HFFc6 (cell line): ENCODE data around the gene SLC34A1. TPM values are rescaled to one million over a fixed set of nuclear protein-coding genes. Genes with fewer than 3 reads are reported as not detected.

Experiments used
- DNase-seq: peaks from one replicate; pipeline ENCODE4 v3.0.0-alpha.2; 2018
- H3K27ac Mint-ChIP-seq: 2 replicates; pipeline ENCODE4 v1.8.0; 2020; ENCODE audit warnings: mild to moderate bottlenecking, mixed read lengths
- H3K27me3 Mint-ChIP-seq: 2 replicates; pipeline ENCODE4 v1.8.0; 2021; ENCODE audit warnings: mild to moderate bottlenecking, moderate library complexity, mixed read lengths; ENCODE audit not compliant: insufficient read depth
- H3K36me3 Mint-ChIP-seq: 2 replicates; pipeline ENCODE4 v1.8.0; 2021; ENCODE audit warnings: low read depth, mixed read lengths
- H3K4me1 Mint-ChIP-seq: 2 replicates; pipeline ENCODE4 v1.8.0; 2020; ENCODE audit warnings: low read depth, mixed read lengths
- H3K4me3 Mint-ChIP-seq: 2 replicates; pipeline ENCODE4 v1.8.0; 2020; ENCODE audit warnings: mild to moderate bottlenecking, moderate library complexity, mixed read lengths
- H3K9me3 Mint-ChIP-seq: 2 replicates; pipeline ENCODE4 v1.8.0; 2020; ENCODE audit warnings: mild to moderate bottlenecking, mixed read lengths
- total RNA-seq, 6 experiments: library from RNA; stranded (reverse); fragmentation: NEBNext Ultra II Directional; extraction: Animal tissue kit (Norgen Biotek cat#: 25700); gene quantifications; 2 replicates in 1 of 6; 3 replicates in 5 of 6; pipeline ENCODE4 v1.2.3, GENCODE V29; 2021
- TF ChIP-seq, protein P1 (sequence below): fragments of 200-600 bp; sonication (generic); IDR thresholded peaks from 2 replicates; pipeline ENCODE4 v1.5.0; 2021; ENCODE audit warnings: antibody characterized with exemption, mild to moderate bottlenecking

SLC34A1 gene
- total RNA-seq, 6 experiments from 2014 or later: not detected

DNA sequence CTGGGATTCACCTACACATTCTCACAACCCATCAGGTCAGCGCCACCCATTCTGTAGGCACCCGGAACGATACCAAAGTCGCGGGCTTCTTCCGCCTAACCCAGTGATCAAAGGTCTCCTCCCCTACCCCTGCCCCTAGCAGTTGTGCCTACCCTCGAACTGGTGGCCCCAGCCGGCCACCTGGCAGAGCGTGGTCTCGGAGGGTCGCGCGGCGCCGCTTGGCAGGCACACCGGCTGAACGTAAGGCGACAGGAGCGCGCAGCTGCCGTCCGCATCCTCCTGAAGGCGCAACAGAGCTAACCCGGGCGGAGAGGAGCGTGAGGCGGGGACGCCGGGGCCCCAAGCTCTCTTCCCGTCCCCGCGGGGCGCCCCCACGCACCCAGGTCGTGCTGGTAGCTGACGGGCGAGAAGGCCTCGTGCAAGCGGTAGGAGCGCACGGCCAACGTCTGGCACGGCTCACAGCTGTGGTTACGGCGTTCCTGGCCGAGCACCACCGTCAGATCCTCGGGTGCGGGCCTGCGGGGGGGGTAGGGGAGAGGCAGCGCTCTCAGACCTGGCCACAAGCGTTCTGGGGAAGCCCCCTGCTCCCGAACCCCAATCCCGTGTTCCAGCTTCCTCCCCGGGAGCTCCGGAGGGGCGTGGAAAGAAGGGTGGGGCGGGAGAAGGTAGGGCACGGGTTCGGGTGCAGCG is 19.0 kb downstream of the SLC34A1 start:
- H3K9me3 Mint-ChIP-seq: no peaks in the 10 kb centered on the region
- TF ChIP-seq, protein P1, sequence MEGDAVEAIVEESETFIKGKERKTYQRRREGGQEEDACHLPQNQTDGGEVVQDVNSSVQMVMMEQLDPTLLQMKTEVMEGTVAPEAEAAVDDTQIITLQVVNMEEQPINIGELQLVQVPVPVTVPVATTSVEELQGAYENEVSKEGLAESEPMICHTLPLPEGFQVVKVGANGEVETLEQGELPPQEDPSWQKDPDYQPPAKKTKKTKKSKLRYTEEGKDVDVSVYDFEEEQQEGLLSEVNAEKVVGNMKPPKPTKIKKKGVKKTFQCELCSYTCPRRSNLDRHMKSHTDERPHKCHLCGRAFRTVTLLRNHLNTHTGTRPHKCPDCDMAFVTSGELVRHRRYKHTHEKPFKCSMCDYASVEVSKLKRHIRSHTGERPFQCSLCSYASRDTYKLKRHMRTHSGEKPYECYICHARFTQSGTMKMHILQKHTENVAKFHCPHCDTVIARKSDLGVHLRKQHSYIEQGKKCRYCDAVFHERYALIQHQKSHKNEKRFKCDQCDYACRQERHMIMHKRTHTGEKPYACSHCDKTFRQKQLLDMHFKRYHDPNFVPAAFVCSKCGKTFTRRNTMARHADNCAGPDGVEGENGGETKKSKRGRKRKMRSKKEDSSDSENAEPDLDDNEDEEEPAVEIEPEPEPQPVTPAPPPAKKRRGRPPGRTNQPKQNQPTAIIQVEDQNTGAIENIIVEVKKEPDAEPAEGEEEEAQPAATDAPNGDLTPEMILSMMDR: no peak
- H3K4me1 Mint-ChIP-seq: peaks cover 9% of the 10 kb centered on the region
- peak overlapping the region; percentile 78 for H3K4me3 Mint-ChIP-seq
- H3K27me3 Mint-ChIP-seq: peaks cover 32% of the 10 kb centered on the region
- no peak overlapping the region for H3K27ac Mint-ChIP-seq
- DNase-seq: no peak
- H3K36me3 Mint-ChIP-seq: no peaks in the 10 kb centered on the region

DNA sequence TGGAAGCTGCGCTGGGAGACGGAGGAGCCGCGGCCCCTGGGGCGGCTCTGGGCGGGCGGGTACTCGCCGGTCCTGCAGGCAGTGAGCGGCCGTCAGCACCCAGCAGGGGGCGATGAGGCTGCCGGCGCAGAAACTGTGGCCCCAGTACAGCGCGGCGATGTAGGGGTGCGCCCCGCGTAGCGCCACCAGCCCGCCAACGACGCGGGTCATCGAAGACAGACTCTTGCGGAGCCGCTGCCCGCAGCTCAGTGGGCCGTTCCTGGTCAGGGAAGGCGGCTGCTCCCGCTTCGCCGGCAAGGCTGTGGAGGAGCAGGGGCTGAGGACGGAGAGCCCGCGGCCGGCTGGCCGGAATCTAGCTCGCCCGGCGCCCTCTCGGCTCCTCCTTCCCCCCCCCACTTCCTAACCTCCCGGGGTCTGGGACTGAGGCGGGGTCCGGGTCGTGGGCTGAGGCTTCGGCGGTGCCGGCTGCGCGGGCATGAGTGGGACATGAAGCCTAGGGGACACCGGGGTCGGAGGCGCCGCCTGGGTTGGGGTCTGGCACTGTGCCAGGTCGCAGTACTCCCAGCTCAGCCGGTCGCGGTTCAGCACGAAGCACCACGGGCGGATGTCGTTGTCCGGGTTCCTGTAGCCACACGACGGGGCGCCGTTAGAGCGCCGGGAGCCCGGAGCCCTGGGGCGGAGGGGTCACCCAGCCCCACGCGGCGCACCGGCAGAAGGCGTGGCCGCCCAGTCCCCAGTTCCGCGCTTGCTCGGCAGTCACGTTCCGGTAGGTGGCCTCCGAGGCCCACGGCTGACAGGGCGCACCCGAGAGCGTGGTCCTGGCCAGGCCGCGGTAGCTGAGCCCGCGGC is 19.8 kb downstream of the SLC34A1 start:
- peak overlapping the region; percentile 78 for H3K4me3 Mint-ChIP-seq
- TF ChIP-seq, protein P1: peak; percentile 85

DNA sequence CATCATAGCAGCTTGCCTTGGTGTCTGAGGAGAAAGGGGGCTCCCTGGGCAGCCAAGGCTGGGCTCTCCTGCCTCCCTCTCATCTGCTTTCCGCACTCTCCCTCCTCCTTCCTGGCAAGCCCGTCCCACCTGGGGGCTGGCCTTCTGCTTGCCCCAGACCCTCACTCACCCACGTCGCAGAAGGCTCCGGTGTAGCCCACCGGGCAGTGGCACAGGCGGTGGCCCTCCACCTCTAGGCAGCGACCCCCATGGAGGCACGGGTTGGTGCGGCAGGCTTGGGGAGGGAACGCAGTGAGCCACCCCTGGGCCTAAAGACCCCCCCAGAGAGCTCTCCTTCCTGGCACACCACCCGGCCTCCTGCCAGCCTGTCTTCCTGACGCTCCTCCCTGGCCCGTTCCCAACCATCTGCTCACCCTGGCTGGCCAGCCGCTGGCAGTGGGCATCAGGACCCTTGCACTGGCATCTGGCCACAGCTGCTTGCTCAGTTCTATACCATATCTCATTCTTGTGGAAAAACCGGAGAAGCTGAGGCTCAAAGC is 20.5 kb downstream of the SLC34A1 start:
- peak overlapping the region; percentile 78 for H3K4me3 Mint-ChIP-seq
- H3K4me1 Mint-ChIP-seq: peaks cover 9% of the 10 kb centered on the region
- H3K9me3 Mint-ChIP-seq: no peaks in the 10 kb centered on the region
- TF ChIP-seq, protein P1: no peak
- peaks cover 28% of the 10 kb centered on the region for H3K27me3 Mint-ChIP-seq
- no peak for DNase-seq
- no peak overlapping the region for H3K27ac Mint-ChIP-seq
- no peaks in the 10 kb centered on the region for H3K36me3 Mint-ChIP-seq

More for the DNA sequence above, 19.8 kb downstream of the SLC34A1 start:
- peaks cover 9% of the 10 kb centered on the region for H3K4me1 Mint-ChIP-seq
- no peaks in the 10 kb centered on the region for H3K36me3 Mint-ChIP-seq
- DNase-seq: peak; percentile 78
- no peak overlapping the region for H3K27ac Mint-ChIP-seq
- H3K9me3 Mint-ChIP-seq: no peaks in the 10 kb centered on the region
- H3K27me3 Mint-ChIP-seq: peaks cover 27% of the 10 kb centered on the region

DNA sequence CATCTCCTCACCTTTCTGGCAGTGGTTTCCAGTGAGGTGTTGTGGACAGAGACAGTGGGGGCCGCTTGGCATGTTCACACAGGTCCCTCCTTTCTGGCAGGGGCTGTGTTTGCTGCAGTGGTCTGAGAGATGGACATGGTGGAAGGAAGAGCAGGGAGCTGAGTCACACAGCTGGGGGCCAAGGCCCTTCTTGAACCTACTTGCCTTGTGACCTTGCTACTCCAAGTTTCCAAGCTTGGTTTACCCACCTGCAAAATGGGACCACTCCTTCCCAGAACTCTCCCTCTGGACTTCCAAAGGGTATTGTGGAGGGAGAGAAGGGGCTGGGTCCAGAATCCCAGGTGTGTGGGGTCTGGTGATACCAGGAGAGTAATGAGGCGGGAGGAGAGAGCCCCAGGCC is 21.1 kb downstream of the SLC34A1 start:
- DNase-seq: no peak
- Mint-ChIP-seq H3K9me3 (no peaks in the 10 kb centered on the region), H3K4me3 (no peak overlapping the region; the same call in 1 of the 2 replicates), H3K36me3 (no peaks in the 10 kb centered on the region), H3K4me1 (peaks cover 9% of the 10 kb centered on the region), H3K27ac (no peak overlapping the region), H3K27me3 (peaks cover 25% of the 10 kb centered on the region)
- TF ChIP-seq, protein P1: no peak

DNA sequence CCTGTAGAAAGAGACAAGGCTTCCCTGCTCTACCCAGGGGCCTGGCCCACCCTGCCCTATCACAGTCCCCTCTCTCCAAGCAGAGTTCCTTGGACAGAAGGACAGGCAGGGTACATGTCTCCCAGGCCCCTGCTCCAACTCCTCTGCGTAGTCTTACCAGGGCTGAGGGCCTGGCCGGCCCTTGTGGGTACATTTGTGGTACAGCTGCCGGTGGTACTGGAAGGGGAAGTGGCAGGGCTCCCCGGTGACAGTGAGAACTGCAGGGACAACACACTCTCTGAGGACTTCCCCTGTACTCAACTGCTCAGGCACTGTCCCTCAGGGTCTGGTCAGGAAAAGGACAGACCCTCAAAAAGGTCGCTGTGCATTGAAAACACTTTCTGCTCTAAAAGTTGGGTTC is 21.6 kb downstream of the SLC34A1 start:
- no peaks in the 10 kb centered on the region for H3K36me3 Mint-ChIP-seq
- H3K4me3 Mint-ChIP-seq: no peak overlapping the region
- TF ChIP-seq, protein P1: no peak
- H3K9me3 Mint-ChIP-seq: no peaks in the 10 kb centered on the region
- DNase-seq: no peak
- no peak overlapping the region for H3K27ac Mint-ChIP-seq
- H3K27me3 Mint-ChIP-seq: peaks cover 25% of the 10 kb centered on the region
- peaks cover 9% of the 10 kb centered on the region for H3K4me1 Mint-ChIP-seq
